ENCODE data around the gene FECH. TPM values are rescaled to one million over a fixed set of nuclear protein-coding genes. Genes with fewer than 3 reads are reported as not detected.

Gene FECH
- total RNA-seq, 2 experiments from 2014 or later, result 5.3 to 14.2 TPM

DNA sequence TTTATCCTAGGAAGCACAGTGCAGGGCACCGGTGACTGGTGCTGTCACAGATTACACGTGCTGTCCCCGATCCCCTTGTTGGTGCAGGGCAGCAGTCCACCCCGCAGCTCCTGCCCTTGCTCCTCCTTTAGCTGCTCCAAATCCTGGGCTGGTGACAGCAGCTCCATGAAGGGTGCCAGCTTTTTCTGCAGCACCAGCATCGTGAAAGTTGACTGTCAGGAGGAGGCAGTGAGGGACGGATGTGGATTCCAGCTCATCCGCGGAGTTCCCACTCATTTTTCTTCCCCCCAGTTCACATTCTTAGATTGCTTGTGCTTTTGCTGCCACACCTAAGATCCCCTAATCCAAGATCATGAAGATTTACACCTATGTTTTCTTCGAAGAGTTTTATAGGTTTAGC, 83.9 kb downstream of the FECH start:
- Histone ChIP-seq H3K4me2 (ENCODE audit: low read length) (no peak overlapping the region), H3K9me2 (ENCODE audit: insufficient read depth, low read length) (no peaks in the 10 kb centered on the region), H3K9me3 (ENCODE audit: low read length) (no peaks in the 10 kb centered on the region), H3K4me3 (ENCODE audit: low read depth, low read length, poor library complexity, severe bottlenecking) (no peak overlapping the region), H3K4me1 (ENCODE audit: insufficient read depth, low read length, poor library complexity, severe bottlenecking) (no peaks in the 10 kb centered on the region), H3K36me3 (ENCODE audit: insufficient read depth, low read length) (no peaks in the 10 kb centered on the region), H2AFZ (ENCODE audit: low read length) (no peak overlapping the region), H3K79me2 (ENCODE audit: insufficient read depth, low read depth, low read length) (no peaks in the 10 kb centered on the region), H3K27ac (ENCODE audit: low read depth, low read length, poor library complexity, severe bottlenecking) (no peak overlapping the region), H4K20me1 (ENCODE audit: insufficient read depth, low read length) (no peaks in the 10 kb centered on the region)
- ChIA-PET POLR2A (no interaction called here), CTCF (ENCODE audit: unreplicated experiment) (no interaction called here)
- intact Hi-C loops (cut with micrococcal nuclease; ENCODE audit: unreplicated experiment), result no loop called here
- no TSS peak for BruUV-seq (replicated peaks)
- no peak for DNase-seq (ENCODE audit: low spot score)
- no peak for TF ChIP-seq EZH2phosphoT487 (IDR thresholded peaks at IDR 0.05; ENCODE audit: borderline replicate concordance, low read depth, low read length)
- TF ChIP-seq, protein P1, sequence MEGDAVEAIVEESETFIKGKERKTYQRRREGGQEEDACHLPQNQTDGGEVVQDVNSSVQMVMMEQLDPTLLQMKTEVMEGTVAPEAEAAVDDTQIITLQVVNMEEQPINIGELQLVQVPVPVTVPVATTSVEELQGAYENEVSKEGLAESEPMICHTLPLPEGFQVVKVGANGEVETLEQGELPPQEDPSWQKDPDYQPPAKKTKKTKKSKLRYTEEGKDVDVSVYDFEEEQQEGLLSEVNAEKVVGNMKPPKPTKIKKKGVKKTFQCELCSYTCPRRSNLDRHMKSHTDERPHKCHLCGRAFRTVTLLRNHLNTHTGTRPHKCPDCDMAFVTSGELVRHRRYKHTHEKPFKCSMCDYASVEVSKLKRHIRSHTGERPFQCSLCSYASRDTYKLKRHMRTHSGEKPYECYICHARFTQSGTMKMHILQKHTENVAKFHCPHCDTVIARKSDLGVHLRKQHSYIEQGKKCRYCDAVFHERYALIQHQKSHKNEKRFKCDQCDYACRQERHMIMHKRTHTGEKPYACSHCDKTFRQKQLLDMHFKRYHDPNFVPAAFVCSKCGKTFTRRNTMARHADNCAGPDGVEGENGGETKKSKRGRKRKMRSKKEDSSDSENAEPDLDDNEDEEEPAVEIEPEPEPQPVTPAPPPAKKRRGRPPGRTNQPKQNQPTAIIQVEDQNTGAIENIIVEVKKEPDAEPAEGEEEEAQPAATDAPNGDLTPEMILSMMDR (conservative IDR thresholded peaks at IDR 0.05; ENCODE audit: low read length), result no peak

DNA sequence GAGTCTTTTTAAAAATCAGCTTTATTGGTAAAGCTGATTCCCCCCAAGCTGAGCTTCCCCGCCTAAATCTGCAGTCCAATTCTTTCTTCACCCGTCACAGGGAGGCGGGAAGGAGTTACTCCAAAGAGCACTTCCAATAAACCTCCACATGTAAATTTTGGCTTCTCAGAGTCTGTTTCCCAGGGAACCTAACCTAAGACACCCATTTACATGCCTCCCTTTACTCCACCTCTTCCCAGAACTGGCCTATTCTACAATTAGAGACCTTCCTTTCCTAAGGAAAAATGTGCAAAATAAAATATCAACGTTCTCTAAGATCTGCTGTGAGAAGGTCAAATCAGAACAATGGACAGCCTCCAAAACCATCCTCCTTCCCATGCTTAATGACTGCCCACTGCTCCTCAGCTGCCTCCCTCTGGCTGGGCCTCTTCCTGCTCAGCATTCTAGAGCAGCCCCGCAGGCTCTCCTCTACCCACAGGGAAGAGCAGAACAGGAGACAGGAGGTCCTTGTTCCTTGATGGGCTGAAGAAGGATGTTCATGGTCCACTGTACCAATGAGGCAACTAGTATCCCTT, 87.7 kb downstream of the FECH start:
- Histone ChIP-seq H3K36me3 (ENCODE audit: insufficient read depth, low read length) (no peaks in the 10 kb centered on the region), H3K4me3 (ENCODE audit: low read depth, low read length, poor library complexity, severe bottlenecking) (no peak overlapping the region), H3K4me1 (ENCODE audit: insufficient read depth, low read length, poor library complexity, severe bottlenecking) (no peaks in the 10 kb centered on the region), H4K20me1 (ENCODE audit: insufficient read depth, low read length) (no peaks in the 10 kb centered on the region), H3K9me2 (ENCODE audit: insufficient read depth, low read length) (no peaks in the 10 kb centered on the region), H3K79me2 (ENCODE audit: insufficient read depth, low read depth, low read length) (no peaks in the 10 kb centered on the region), H3K4me2 (ENCODE audit: low read length) (no peak overlapping the region), H3K27ac (ENCODE audit: low read depth, low read length, poor library complexity, severe bottlenecking) (no peak overlapping the region), H2AFZ (ENCODE audit: low read length) (no peak overlapping the region), H3K9me3 (ENCODE audit: low read length) (no peaks in the 10 kb centered on the region)
- BruUV-seq (replicated peaks), result no TSS peak
- ChIA-PET POLR2A (no interaction called here), CTCF (ENCODE audit: unreplicated experiment) (no interaction called here)
- no peak for DNase-seq (ENCODE audit: low spot score)
- TF ChIP-seq EZH2phosphoT487 (IDR thresholded peaks at IDR 0.05; ENCODE audit: borderline replicate concordance, low read depth, low read length), result no peak
- TF ChIP-seq, protein P1 (conservative IDR thresholded peaks at IDR 0.05; ENCODE audit: low read length), result no peak
- intact Hi-C loops (cut with micrococcal nuclease; ENCODE audit: unreplicated experiment), result no loop called here

Other genes with a start within 250 kb of the FECH start
- gene ST8SIA3, start 234.1 kb downstream of the FECH start, total RNA-seq (2014; rRNA removed; shearing (Covaris generic)), result not detected in 2 replicates
- gene ST8SIA3, start 234.1 kb downstream of the FECH start, total RNA-seq (2022), result not detected in 2 replicates
- not detected in 2 replicates for gene ONECUT2, start 151.3 kb downstream of the FECH start, total RNA-seq (2014; rRNA removed; shearing (Covaris generic))
- not detected in 2 replicates for gene ONECUT2, start 151.3 kb downstream of the FECH start, total RNA-seq (2022)
- gene NARS1, start 35.1 kb upstream of the FECH start, total RNA-seq (2014; rRNA removed; shearing (Covaris generic)), result 68.7 and 102 TPM in 2 replicates
- gene NARS1, start 35.1 kb upstream of the FECH start, total RNA-seq (2022), result 77.7 and 83.4 TPM in 2 replicates
- gene ATP8B1, start 216.6 kb upstream of the FECH start, total RNA-seq (2014; rRNA removed; shearing (Covaris generic)), result not detected in 2 replicates
- gene ATP8B1, start 216.6 kb upstream of the FECH start, total RNA-seq (2022), result not detected in 2 replicates